Heart left ventricle (tissue), 16 donors: Measurements from ENCODE around the gene GCHFR. TPM values are rescaled to one million over a fixed set of nuclear protein-coding genes. Genes with fewer than 3 reads are reported as not detected.

Experiments
- ATAC-seq, 4 donors: fragments of 200-7000 bp; cut with Tn5 transposase; one replicate each; pipeline ENCODE4 v1.9.1; 2020 to 2022; ENCODE audit warnings: moderate library complexity in 4 of 4, mild to moderate bottlenecking in 3 of 4, moderate number of reproducible peaks in 1 of 4
- DNase-seq, 5 donors: peaks; one replicate each; pipeline ENCODE4 v3.0.0-alpha.2; 2020
- H3K27ac ChIP-seq, 12 donors: fragments of 200-600 bp; sonication (generic) in 4 of 12; one replicate each; pipeline versions ENCODE4 v1.5.0 to v1.8.0; 2016 to 2022; ENCODE audit warnings: mild to moderate bottlenecking in 2 of 12
- H3K27me3 ChIP-seq, 9 donors: fragments of 200-600 bp; sonication (generic) in 2 of 9; one replicate each; pipeline versions ENCODE4 v1.5.1 to v1.8.0; 2016 to 2022; ENCODE audit warnings: mild to moderate bottlenecking in 3 of 9
- H3K36me3 ChIP-seq, 9 donors: fragments of 200-600 bp; sonication (generic) in 2 of 9; one replicate each; pipeline versions ENCODE4 v1.5.0 to v1.8.0; 2018 to 2022; ENCODE audit warnings: mild to moderate bottlenecking in 2 of 9
- H3K4me1 ChIP-seq, 12 donors: fragments of 200-600 bp; sonication (generic) in 4 of 12; one replicate each; pipeline versions ENCODE4 v1.5.0 to v1.8.0; 2016 to 2022; ENCODE audit warnings: mild to moderate bottlenecking in 3 of 12
- H3K4me3 ChIP-seq, 12 donors: fragments of 200-600 bp; sonication (generic) in 4 of 12; one replicate each; pipeline versions ENCODE4 v1.5.0 to v1.8.0; 2017 to 2022; ENCODE audit warnings: mild to moderate bottlenecking in 9 of 12, moderate library complexity in 4 of 12
- H3K9me3 ChIP-seq, 12 donors: fragments of 200-600 bp; sonication (generic) in 4 of 12; one replicate each; pipeline versions ENCODE4 v1.5.0 to v1.8.0; 2016 to 2022; ENCODE audit warnings: mild to moderate bottlenecking in 1 of 12
- CTCF ChIP-seq, 12 donors: fragments of 200-600 bp; sonication (generic) in 4 of 12; IDR thresholded peaks; one replicate each; pipeline versions ENCODE4 v1.5.0 to v1.8.0; 2018 to 2022; ENCODE audit warnings: antibody characterized with exemption in 12 of 12, mild to moderate bottlenecking in 5 of 12
- POLR2A ChIP-seq, 2 donors: fragments of 450-650 bp; IDR thresholded peaks; one replicate each; pipeline ENCODE4 v1.6.1; 2017; ENCODE audit warnings: antibody characterized with exemption in 2 of 2, mild to moderate bottlenecking in 2 of 2, moderate library complexity in 2 of 2
- WGBS, 4 donors: extraction: QIAGEN DNeasy Blood & Tissue Kit in 2 of 4; methylation state at CpG; one replicate each; pipeline versions ENCODE4 v1.1.5 to v1.1.7; 2013 to 2018; 5-methylcytosine and 5-hydroxymethylcytosine counted together
- intact Hi-C, 10 donors: fragments of 100-400 bp; cut with DNase I; formaldehyde crosslinking; loops; one replicate each; pipeline versions ENCODE4 v1.11.1 to v1.14.2; 2022
- polyA plus RNA-seq, 2 donors: library from polyadenylated mRNA; stranded (reverse); fragments of 200-250 nt; gene quantifications; one replicate each; pipeline ENCODE4 v1.2.3, GENCODE V29; 2013
- total RNA-seq, 9 donors: library from RNA; depleted of rRNA in 2 of 9; stranded (reverse); fragments of >200 nt in 2 of 9; fragmentation: NEBNext Ultra II Directional in 3 of 9; extraction: Animal tissue kit (Norgen Biotek cat#: 25700) in 3 of 9; gene quantifications; one replicate each; pipeline versions ENCODE4 v1.1.0 to v1.2.4, GENCODE V29; 2016 to 2023
- donor health status: ischemic (EF 13 %, LVEDD 7.1; RV severe dilation, severe dysfunction).
- donor health status: healthy with polysubstance abuse.
- donor health status: DM: no; HTN: yes; CAD: no.
- donor health status: DM: no; HTN: no; CAD: no.
- donor health status: ischemic (EF 25% LVEDD 6.9; RV normal size, moderate dysfunction).
- donor health status: ischemic (EF 25% LVEDD 5.7; RV mildly dilated, moderate dysfunction).
- donor health status: healthy.
- donor health status: DM: yes; HTN: yes; CAD: no.
- donor health status: ischemic (EF 35%, LVEDD 5.7; RV mildly dilated, moderate dysfunction).
- donor health status: nonischemic (EF 11% LVEDD 7.7; RV severe dilation, severe dysfunction).
- donor health status: DM: yes; HTN: yes; CAD: no.
- donor health status: PGD.
- donor health status: ischemic (EF 29% LVEDD 5.4; RV normal size, mild dysfunction).
- donor health status: nonischemic (EF 23%, LVEDD 6.1; RV moderate dilation, normal function).

Gene GCHFR
- total and polyA plus RNA-seq, 11 donors: 1.6 to 24.0 (median 6.6) TPM

DNA sequence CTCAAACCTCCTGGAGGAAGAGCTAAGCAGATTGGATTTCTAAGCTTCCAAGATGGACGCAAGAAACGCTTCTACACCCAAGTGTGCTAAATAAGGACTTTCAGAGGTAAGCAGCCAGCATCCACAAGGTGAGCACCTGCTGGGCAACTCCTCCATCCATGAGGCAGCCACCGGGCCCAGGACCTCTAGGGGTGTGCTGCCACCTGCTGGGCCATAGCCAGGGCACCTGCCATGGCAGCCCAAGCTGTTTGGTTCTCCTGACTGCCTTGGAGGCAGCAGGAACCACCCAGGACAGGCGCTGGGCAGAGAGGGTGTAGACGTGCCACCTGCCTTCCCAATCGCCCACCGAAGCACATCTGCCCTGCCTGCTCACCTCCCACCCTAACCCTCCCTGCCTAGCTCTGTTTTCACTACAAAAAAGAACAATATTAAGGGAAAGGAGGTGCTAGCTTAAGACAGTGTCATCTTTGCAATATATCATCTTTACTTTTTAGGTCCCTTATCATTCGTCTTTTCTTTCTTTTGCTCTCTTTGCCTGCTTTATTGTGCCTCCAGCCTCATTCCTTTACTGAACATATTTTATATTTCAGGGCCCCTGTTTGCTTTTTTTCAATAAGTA lies 18.9 kb downstream of the GCHFR start:
- H3K27me3 ChIP-seq: no peaks in the 10 kb centered on the region
- peaks cover 0 to 16% (median 9%) of the 10 kb centered on the region in 12 donors for H3K4me1 ChIP-seq
- H3K27ac ChIP-seq: no peak overlapping the region
- H3K9me3 ChIP-seq: no peaks in the 10 kb centered on the region
- intact Hi-C loops: loop anchor here in 2 of 10 donors (2.0 to 5.0 kb wide), 3 partner anchors 104 to 264 kb away; no protein-coding TSS in a partner anchor
- TF ChIP-seq CTCF (IDR thresholded peaks at IDR 0.05): peak; percentile 16 to 59 (median 48)
- TF ChIP-seq POLR2A (IDR thresholded peaks at IDR 0.05): no peak
- ATAC-seq: peak in 3 of 4 donors; percentile 68 to 76 (median 75)
- no peak overlapping the region for H3K4me3 ChIP-seq
- WGBS, 4 donors: 64 to 89% (median 70%) methylated on average over 7 to 8 of the region's 8 CpGs
- peaks cover 0 to 28% (median 23%) of the 10 kb centered on the region in 9 donors for H3K36me3 ChIP-seq
- DNase-seq: peak in 2 of 5 donors; percentile 43 to 51

DNA sequence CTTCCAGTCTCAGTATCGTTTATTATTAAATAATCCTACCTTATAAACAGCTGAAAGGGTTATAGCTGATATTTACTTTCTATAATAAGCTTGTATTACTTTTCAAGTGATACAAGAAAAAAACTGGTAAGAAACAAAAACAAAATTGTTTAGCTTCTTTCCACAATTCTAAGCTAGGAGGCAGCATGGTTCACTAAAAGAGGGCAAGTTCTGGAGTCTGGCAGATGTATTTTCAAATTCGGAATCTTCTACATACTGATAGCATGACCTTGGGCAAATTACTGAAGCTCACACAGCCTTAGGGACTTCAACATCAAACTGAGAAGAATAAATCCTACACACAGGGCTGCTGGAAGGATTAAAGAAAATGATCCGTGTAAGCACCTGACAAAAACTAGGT lies 21.3 kb downstream of the GCHFR start:
- TF ChIP-seq CTCF (IDR thresholded peaks at IDR 0.05): no peak
- no peak for TF ChIP-seq POLR2A (IDR thresholded peaks at IDR 0.05)
- peaks cover 0 to 25% (median 13%) of the 10 kb centered on the region in 12 donors for H3K4me1 ChIP-seq
- ATAC-seq: no peak
- intact Hi-C loops: no loop called here
- H3K27me3 ChIP-seq: no peaks in the 10 kb centered on the region
- no peak for DNase-seq
- no peak overlapping the region for H3K4me3 ChIP-seq
- H3K36me3 ChIP-seq: peaks cover 0 to 4% (median 0%) of the 10 kb centered on the region in 9 donors
- WGBS, 4 donors: 65 to 71% (median 70%) methylated on average over 3 of the region's 3 CpGs
- H3K9me3 ChIP-seq: no peaks in the 10 kb centered on the region
- no peak overlapping the region for H3K27ac ChIP-seq

- H3K4me1 ChIP-seq: peaks cover 0 to 25% (median 13%) of the 10 kb centered on the region in 12 donors
- peaks cover 0 to 8% (median 3%) of the 10 kb centered on the region in 9 donors for H3K36me3 ChIP-seq
- intact Hi-C loops: no loop called here
- no peaks in the 10 kb centered on the region for H3K9me3 ChIP-seq
- DNase-seq (no peak), ATAC-seq (no peak)
- 93 to 96% (median 95%) methylated on average over 2 of the region's 2 CpGs for WGBS, 4 donors
- TF ChIP-seq CTCF (IDR thresholded peaks at IDR 0.05) (no peak), POLR2A (IDR thresholded peaks at IDR 0.05) (no peak)
- no peak overlapping the region for H3K4me3 ChIP-seq
- H3K27me3 ChIP-seq: no peaks in the 10 kb centered on the region
- no peak overlapping the region for H3K27ac ChIP-seq
Measured at GRCh38 chr15:40785814-40786213, 21.9 kb downstream of the GCHFR start.

- Histone ChIP-seq H3K9me3 (no peaks in the 10 kb centered on the region), H3K4me1 (peaks cover 0 to 25% (median 13%) of the 10 kb centered on the region in 12 donors), H3K27ac (peak overlapping the region in 1 of 12 donors; percentile 15), H3K27me3 (no peaks in the 10 kb centered on the region), H3K4me3 (no peak overlapping the region), H3K36me3 (peaks cover 0 to 23% (median 16%) of the 10 kb centered on the region in 9 donors)
- intact Hi-C loops: no loop called here
- DNase-seq: no peak
- peak in 2 of 4 donors; percentile 36 to 43 for ATAC-seq
- WGBS, 4 donors: 32 to 50% (median 43%) methylated on average over 4 of the region's 4 CpGs
- TF ChIP-seq POLR2A (IDR thresholded peaks at IDR 0.05) (no peak), CTCF (IDR thresholded peaks at IDR 0.05) (no peak)
Measured at GRCh38 chr15:40787344-40787841, 23.5 kb downstream of the GCHFR start.
